GM12864 (cell line): Measurements from ENCODE around the gene CHD6.
"Not testable (repeated sequence)": the region's sequence is repeated elsewhere in the genome, so short reads cannot be mapped to it uniquely, and the experiment has no call there.

Experiments
- DNase-seq: peaks from one replicate; pipeline ENCODE4 v3.0.0-alpha.2; 2011; ENCODE audit warnings: low read depth
- H3K4me3 ChIP-seq: 2 replicates; pipeline ENCODE4 v1.5.1; 2011; ENCODE audit warnings: mild to moderate bottlenecking, low read depth, low read length, control low read depth
- CTCF ChIP-seq: IDR thresholded peaks from 2 replicates; pipeline ENCODE4 v1.5.1; 2011; ENCODE audit warnings: low read depth, mild to moderate bottlenecking, moderate library complexity, low read length, control low read depth, inconsistent platforms; ENCODE audit errors: missing control alignments

The CHD6 gene

DNA sequence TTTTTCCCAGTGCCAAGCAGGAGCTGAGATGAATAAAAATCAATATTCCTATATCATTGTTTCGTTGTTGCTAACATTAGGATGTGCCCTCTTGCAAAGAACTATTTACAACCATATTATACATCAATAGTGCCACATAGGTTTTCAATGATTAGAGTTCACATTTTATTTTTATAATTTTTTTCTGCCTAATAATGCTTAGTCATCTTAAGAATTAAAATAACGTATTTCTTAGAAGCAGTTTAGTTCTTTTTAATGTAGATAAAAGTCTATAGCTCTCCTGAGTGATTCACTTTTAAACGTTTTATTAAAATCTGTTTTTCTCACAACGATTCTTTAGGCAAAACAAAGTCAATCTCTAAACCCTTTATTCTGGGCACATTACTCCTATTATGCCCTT is 71.6 kb downstream of the CHD6 start:
- no peak for TF ChIP-seq CTCF
- no peak overlapping the region for H3K4me3 ChIP-seq
- no peak for DNase-seq

GRCh38 chr20:41544472-41544871 is 73.7 kb downstream of the CHD6 start:
- no peak for DNase-seq
- no peak for TF ChIP-seq CTCF
- no peak overlapping the region for H3K4me3 ChIP-seq

DNA sequence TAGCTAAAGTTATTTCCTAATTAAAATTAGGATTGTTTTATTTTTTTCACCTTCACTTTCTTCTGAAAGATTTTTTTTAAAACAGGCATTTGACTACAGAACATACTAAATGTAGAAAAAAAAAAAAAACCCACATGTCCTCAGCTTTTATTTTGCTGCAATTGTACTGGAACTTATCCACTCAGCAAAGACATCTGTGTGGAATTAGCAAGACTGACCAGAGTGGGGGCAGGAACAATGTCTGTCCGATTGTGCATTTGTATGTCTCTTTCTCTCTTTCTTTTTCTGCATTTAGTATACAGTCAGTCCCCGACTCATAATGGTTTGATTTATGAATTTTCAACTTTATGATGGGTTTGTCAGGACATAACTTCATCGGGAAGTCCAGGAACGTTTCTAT is 77.3 kb downstream of the CHD6 start:
- H3K4me3 ChIP-seq: no peak overlapping the region
- DNase-seq: no peak
- no peak for TF ChIP-seq CTCF

GRCh38 chr20:41540459-41540858 is 77.7 kb downstream of the CHD6 start:
- no peak overlapping the region for H3K4me3 ChIP-seq
- no peak for TF ChIP-seq CTCF
- no peak for DNase-seq

DNA sequence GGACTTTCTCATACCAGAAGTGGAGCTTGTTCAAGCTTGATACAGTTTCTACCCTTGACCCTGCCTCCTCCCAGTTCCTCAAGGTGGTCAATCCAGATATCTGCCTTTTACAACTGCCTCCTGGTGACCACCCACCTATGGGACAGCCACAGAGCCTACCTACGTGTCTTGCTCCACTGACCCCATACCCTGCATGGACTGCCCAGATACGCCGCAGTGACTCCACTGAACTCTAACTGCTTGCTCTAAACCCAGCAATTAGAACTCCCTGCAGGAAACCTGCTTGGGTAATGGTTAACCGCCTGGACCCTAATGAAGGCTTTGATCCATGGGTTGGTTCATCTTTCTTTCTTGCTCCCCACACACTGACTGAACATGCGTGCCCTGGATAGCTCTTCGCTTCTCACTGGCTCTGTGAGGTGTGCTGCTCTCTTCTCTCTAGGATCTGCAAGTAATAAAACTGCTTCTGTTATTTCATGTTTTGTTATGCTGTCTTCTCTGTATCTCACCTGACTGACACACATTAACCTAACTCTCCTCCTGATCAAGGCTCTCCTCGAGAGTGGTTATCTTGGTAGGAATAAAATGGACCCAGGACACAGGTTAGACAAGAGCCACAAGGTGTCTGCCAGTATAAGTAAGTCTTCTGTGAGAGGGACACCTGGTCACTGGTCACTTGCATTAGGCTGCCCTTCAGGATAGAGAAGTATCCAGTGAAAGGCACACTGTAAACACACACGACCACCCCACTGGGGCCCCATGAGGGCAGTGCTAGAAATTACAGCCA is 79.2 kb downstream of the CHD6 start:
- H3K4me3 ChIP-seq: no peak overlapping the region
- no peak for TF ChIP-seq CTCF
- DNase-seq: no peak

- DNase-seq: no peak
- no peak for TF ChIP-seq CTCF
- no peak overlapping the region for H3K4me3 ChIP-seq
Measured at GRCh38 chr20:41537865-41538264, 80.3 kb downstream of the CHD6 start.

GRCh38 chr20:41535551-41535950 is 82.6 kb downstream of the CHD6 start:
- DNase-seq, H3K4me3 ChIP-seq: not testable (repeated sequence)
